ENCODE data around the gene ACTN2. TPM values are rescaled to one million over a fixed set of nuclear protein-coding genes. Genes with fewer than 3 reads are reported as not detected.

The ACTN2 gene
- total RNA-seq, 1 experiment from 2014 or later, result 0.07 TPM

DNA sequence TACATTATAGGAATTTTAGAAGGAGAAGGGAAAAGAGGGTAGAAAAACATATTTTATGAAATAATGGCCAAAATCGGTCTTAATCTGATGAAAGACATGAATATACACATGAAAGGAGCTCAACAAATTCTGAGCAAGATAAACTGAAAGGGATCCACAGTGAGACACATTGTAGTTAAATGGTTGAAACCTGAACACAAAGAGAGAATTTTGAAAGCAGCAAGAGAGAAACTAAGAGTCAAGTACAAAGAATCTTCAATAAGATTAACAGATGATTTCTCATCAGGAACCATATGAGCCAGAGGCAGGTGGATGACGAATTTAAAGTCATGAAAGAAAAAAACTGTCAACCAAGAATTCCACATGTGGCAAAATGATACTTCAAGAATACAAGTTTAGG lies 93.0 kb downstream of the ACTN2 start:
- DNase-seq, result no peak
- H3K4me3 ChIP-seq, result no peak overlapping the region

DNA sequence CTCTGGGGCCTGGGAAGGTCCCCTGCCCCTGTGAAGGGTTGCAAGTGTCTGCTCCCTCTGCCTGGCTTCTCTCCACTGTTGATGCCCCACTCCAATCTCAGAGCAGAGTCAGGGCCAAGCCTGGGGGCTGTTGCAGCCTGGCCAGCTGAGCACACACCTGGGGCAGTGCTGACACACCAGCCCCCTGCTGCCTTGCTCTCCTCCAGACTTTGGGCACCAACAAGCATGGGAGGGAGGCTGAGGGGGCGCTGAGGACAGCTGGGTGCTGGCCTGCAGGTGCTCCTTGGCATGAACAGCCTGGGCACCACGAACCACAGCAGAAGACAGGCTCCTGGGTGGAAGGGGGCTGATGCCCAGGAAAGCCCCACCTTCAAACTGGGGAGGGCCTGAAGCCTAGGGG lies 99.2 kb downstream of the ACTN2 start:
- Histone ChIP-seq H3K4me3 (no peak overlapping the region), H3K9me3 (no peaks in the 10 kb centered on the region), H3K36me3 (no peaks in the 10 kb centered on the region), H3K27me3 (no peaks in the 10 kb centered on the region; the same call in 1 of the 2 replicates)
- no peak for DNase-seq

More for the DNA sequence above, 93.0 kb downstream of the ACTN2 start:
- peaks cover 13% of the 10 kb centered on the region for H3K9me3 ChIP-seq
- H3K27me3 ChIP-seq, result no peaks in the 10 kb centered on the region; the same call in 1 of the 2 replicates
- no peaks in the 10 kb centered on the region for H3K36me3 ChIP-seq

DNA sequence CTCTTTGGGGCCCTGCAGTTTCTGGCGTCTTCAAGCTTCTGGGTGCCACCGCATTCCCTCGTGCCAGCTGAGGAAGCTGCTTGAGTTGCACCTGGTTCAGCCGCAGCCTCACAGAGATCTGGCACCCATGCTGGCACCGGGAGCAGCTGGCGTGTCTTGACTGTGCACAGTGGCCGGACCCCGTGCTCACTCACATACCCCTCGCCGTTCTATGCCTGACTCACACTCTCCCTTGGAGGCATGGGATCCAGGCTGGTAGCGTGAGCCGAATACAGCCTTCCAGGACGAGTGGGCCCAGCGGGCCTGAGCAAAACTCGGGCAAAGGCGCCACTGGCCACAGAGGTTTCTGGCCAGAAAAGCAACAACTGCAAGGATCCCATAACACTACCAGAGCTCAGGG lies 100.2 kb downstream of the ACTN2 start:
- no peak for DNase-seq
- no peaks in the 10 kb centered on the region for H3K36me3 ChIP-seq
- H3K27me3 ChIP-seq, result no peaks in the 10 kb centered on the region
- H3K9me3 ChIP-seq, result no peaks in the 10 kb centered on the region
- no peak overlapping the region for H3K4me3 ChIP-seq

DNA sequence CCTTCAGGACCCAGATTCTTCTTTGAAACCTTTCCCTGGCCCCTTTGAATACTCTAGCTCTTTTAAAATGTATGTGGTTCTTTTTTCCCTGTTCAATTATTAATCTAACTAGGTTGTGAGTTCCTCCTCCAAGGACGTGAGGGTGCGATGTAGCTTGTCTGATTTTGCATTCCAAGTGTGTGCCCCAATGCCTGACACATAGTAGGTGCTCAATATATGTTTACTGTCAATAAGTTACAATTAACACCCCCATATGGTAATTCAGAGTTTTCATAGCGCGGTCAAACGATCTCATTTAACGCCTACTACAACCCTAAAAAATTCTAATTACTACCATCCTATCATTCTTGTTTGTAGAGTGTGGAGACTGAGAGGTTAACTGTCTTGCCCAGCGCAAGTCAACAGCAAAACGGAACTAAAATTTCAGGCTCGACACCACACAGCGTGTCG lies 108.3 kb downstream of the ACTN2 start:
- H3K27me3 ChIP-seq, result no peaks in the 10 kb centered on the region
- DNase-seq, result no peak

DNA sequence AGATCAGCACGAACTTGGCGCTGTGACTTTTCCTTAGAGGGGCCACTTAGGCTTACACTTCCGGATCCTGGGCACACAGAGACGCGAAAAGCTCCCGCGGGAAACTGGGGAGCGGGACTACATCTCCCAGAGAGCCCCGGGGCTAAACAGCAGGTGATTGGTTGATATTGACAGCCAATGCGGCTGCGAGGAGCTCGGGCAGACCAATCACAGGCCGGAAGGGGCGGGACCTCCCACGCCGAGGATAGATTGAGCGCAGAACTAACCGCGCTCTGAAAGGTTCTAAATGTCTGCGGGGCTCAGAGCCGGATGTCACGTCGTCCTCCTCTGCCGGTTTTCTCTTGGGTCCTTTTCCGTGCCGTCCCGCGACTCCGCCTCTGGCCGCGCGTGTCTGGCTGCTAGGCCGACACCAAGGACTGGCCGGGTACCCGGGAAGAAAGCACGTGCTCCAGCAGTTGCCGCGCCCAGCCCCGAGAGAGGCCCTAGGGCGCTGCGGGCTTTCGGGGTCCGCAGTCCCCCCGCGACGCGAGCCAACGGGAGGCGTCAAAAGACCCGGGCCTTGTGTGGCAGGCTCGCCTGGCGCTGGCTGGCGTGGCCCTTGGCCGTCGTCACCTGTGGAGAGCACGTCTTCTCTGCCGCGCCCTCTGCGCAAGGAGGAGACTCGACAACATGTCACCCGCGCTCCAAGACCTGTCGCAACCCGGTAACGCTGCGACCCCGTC lies 108.9 kb downstream of the ACTN2 start, which contains the start of gene MTR:
TSS of gene MTR (plus strand) at position 258 of the 722 bp plus-strand sequence. CDS start at position 670, 412 bp downstream.
- H3K4me3 ChIP-seq, result peak within 1 kb of the TSS; percentile 93
- DNase-seq, result peak; percentile 99
- H3K9me3 ChIP-seq, result no peaks in the 10 kb centered on the region
- peaks cover 3% of the 10 kb centered on the region; the same call in 1 of the 2 replicates for H3K36me3 ChIP-seq
- H3K27me3 ChIP-seq, result no peaks in the 10 kb centered on the region

More for the DNA sequence above, 108.3 kb downstream of the ACTN2 start:
- Histone ChIP-seq H3K4me3 (peak overlapping the region; percentile 93), H3K9me3 (no peaks in the 10 kb centered on the region), H3K36me3 (peaks cover 3% of the 10 kb centered on the region; the same call in 1 of the 2 replicates)

DNA sequence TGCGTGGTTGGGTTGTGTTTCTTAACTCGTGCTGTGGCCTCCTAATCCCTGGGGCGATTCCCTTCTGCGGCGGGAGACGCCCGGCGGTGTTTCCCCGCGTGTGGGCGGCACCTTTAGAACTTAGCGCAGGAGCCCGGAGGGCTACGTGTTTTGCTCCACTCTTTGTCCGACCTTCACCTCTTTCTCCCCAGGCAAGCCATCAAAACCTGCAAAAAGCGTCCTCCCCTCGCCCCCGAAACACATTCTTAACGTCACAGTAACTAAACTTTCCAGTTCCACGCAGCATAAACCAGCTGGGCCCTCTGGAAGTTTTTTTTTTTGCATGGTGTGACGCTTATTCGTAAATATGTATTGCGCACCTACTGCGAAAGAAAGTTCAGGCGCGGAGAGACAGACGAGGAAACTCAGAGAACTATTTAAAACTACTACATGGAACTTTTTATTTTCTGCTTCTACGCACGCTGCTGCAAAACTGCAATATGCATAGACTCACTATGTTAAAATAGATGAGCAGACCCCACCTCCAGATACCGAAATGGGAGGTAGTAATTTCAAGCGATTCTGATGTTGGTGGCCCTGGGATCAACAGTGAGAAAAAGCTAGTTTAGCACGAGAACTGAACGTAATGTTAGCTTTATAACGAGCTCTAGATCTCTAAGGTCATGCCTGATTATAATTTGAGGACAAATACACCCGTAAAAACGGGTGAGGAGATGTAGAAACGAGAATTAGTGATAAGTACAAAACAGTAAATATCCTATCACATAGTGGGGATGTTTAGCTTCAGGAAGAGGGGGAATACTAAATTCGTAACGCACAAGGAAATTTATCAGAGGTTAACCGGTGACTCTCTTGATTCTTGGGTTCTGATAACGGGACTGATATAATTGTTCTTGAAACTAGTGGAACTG lies 109.7 kb downstream of the ACTN2 start:
- no peaks in the 10 kb centered on the region for H3K27me3 ChIP-seq
- peak; percentile 50 for DNase-seq
- no peaks in the 10 kb centered on the region for H3K9me3 ChIP-seq
- peaks cover 3% of the 10 kb centered on the region for H3K36me3 ChIP-seq
- H3K4me3 ChIP-seq, result peak overlapping the region; percentile 93

DNA sequence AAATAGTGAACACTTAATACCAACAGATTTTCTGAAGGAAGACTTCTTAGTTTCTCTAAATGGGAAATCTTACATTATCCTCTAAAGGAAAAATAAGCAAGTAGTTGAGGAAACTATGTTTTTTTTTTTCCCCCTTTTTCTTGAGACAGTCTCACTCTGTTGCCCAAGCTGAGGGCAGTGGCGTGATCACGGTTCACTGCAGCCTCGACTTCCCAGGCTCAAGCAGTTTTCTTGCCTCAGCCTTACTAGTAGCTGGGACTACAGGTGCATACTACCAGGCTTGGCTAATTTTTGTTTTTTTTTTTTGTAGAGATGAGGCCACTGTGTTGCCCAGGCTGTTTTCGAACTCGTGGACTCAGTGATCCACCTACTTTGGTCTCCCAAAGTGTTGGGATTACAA lies 112.7 kb downstream of the ACTN2 start:
- Histone ChIP-seq H3K9me3 (no peaks in the 10 kb centered on the region), H3K4me3 (no peak overlapping the region), H3K27me3 (no peaks in the 10 kb centered on the region), H3K36me3 (peaks cover 15% of the 10 kb centered on the region)
- DNase-seq, result no peak

DNA sequence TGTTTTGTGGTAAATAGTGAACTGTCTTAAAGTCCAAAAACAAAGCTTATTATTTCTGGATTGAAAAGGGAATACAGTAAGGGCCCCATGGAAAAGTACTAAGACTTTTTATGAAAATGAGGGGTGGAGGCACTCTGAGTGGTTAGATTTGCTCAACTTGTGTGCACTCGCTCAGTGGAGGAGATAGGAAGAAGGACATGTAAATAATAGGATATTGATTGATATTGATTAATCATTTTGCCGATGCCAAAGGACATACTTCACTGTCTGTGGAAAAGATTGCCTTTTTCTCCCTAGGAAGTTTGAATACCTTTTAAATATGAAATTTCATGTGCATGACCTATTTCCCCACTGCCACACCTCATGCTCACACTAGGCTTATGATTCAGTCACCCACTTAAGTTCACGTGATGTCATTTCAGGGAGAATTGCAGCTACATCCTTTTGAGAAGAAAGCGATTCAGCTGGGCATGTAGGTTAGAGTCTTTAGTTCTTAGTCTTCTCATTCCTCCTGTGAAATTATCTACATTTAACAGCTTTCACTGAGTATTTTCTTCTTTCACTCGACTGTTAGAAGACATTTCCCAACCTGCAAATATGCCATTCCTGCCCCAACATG lies 113.8 kb downstream of the ACTN2 start:
- Histone ChIP-seq H3K27me3 (no peaks in the 10 kb centered on the region), H3K4me3 (no peak overlapping the region), H3K9me3 (no peaks in the 10 kb centered on the region), H3K36me3 (peaks cover 15% of the 10 kb centered on the region)
- DNase-seq, result no peak

DNA sequence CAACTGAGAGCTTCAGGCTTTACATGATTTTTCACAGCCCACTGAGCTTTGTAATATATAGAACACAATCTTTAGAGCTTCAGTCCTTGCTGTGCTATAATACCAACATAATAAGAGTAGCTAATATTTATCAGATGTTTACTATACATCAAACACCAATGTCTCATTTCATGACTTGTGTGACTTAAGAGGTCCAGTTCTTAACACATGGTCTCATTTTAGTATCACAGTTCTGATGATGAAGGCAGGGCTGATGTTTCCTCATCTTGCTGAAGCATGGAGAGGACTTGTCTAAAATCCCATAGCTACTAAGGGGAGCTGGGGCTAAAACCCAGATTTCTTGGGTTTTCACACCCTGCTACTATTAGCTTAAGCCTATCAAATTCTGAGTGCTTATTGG lies 114.3 kb downstream of the ACTN2 start:
- DNase-seq, result no peak
- no peaks in the 10 kb centered on the region for H3K9me3 ChIP-seq
- no peaks in the 10 kb centered on the region for H3K27me3 ChIP-seq
- H3K4me3 ChIP-seq, result no peak overlapping the region
- H3K36me3 ChIP-seq, result peaks cover 15% of the 10 kb centered on the region

DNA sequence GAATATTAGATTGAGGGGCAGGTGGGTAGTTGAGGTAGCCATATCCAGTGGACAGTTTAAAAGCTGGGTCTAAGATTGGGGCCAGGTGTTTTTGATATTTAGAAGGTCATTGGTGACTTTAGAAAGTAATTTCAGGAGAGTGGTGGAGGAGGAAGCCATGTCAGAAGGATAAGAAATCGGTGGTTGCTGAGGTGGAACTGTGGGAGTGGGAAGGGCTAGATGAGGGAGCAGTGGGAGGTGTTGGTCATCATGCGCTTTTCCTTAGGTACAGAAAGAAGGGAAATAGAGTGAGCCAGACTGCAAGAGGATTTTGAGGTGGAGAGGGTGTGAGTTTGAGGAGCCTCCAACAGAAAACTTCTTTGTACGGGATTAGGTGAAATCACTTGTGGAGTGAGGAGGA lies 116.0 kb downstream of the ACTN2 start:
- Histone ChIP-seq H3K27me3 (no peaks in the 10 kb centered on the region), H3K4me3 (no peak overlapping the region), H3K36me3 (peaks cover 30% of the 10 kb centered on the region), H3K9me3 (no peaks in the 10 kb centered on the region)
- no peak for DNase-seq

DNA sequence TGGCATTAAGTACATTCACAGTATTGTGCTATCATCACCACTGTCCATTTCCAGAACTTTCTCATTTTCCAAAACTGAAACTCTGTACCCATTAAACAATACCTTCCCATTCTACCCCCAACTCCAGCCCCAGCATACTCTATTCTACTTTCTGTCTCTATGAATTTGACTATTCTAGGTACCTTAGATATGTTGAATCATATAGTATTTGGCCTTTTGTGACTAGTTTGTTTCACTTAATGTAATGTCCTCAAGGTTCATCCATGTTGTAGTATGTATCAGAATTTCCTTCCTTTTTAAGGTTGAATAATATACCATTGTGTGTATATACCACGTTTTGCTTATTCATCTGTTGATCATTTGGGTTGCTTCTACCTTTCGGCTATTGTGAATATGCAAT lies 120.3 kb downstream of the ACTN2 start:
- Histone ChIP-seq H3K4me3 (no peak overlapping the region), H3K36me3 (peaks cover 57% of the 10 kb centered on the region), H3K27me3 (no peaks in the 10 kb centered on the region), H3K9me3 (no peaks in the 10 kb centered on the region)
- no peak for DNase-seq

DNA sequence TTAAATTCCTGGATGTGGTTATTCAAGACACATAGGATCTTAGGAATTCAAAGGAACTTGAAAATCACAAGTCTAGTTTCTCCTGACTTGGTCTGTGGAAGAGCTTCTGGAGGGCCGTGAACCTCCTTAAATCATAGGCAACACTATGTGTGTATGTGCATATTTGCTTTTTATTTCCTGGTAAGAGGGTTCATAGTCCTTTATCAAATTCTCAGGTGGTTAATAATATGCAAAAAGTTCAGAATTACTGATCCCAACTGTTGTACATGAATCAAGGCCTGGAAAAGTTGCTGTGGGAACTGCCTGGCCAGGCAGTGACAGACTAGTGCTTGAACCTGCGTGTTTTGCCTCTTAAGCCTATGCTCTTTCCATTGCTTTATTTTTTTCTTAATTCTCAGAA lies 121.7 kb downstream of the ACTN2 start:
- Histone ChIP-seq H3K36me3 (peaks cover 67% of the 10 kb centered on the region), H3K9me3 (no peaks in the 10 kb centered on the region), H3K27me3 (no peaks in the 10 kb centered on the region), H3K4me3 (no peak overlapping the region)
- DNase-seq, result no peak

DNA sequence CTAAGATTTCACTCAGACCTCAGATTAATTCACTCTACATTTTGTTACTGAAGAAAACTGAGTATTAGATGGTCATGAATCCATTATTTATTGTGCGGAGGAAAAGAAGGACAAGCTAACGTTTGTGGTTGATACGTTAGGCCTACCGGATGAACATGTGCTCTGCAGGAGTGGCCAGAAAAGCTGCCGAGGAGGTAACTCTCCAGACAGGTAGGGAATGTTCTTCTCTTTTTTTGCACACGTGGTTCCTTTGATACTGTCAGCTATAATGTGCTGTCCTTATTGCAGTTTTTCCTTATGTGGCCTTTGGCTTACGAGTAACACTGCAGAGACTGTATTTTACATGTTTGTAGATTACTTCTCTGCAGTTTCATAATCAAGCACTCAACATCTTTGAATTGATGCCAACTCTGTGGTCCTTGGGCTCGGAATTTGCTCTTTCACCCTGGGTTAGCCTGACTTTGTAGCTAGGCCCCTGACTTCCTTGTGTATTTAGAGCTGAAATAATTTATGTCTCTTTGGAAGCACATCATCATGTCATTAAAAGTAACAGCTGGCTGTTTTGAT lies 122.3 kb downstream of the ACTN2 start:
- DNase-seq, result no peak
- peaks cover 67% of the 10 kb centered on the region for H3K36me3 ChIP-seq
- no peaks in the 10 kb centered on the region for H3K9me3 ChIP-seq

DNA sequence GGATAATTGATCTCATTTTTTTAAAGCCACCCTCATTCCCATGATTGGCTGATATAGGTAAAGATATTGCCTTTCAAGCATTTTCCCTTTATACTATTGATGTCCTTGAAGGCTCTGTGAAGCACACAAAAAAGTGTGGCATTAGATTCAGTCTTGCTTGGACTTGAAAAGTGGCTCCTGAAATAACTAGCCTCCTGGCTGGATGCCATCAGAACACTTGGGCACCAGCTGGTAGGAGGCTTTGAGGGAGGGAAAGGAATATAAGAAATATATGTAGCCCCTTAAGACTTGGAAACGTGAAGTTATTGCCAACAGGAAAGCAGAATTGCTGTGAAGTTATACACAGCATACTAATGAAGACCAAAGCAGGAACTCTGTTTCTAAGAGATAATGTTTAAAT lies 122.8 kb downstream of the ACTN2 start:
- DNase-seq, result no peak
- no peaks in the 10 kb centered on the region for H3K27me3 ChIP-seq
- H3K9me3 ChIP-seq, result no peaks in the 10 kb centered on the region
- peaks cover 65% of the 10 kb centered on the region for H3K36me3 ChIP-seq
- H3K4me3 ChIP-seq, result no peak overlapping the region

More for the DNA sequence above, 122.3 kb downstream of the ACTN2 start:
- H3K27me3 ChIP-seq, result no peaks in the 10 kb centered on the region
- no peak overlapping the region for H3K4me3 ChIP-seq

DNA sequence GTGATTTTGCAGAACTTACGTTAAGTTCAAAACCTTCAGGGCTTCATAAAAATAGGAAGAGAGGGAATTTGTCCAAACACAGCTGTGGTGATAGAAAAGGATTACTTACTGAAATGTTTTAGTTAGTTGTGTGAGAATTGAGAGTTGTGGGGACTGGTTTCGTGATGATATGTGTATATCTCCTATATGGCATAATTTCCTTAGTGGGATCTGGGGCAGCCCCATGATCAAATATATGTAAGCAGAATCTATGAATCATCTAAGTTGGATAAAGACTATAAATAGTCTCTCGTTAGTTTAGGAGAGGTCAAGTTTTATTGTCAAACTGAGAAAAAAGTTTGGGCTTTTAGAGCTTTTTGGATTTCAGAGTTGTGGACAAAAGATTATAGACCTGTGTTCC lies 123.7 kb downstream of the ACTN2 start:
- DNase-seq, result no peak
- Histone ChIP-seq H3K4me3 (no peak overlapping the region), H3K36me3 (peaks cover 65% of the 10 kb centered on the region), H3K9me3 (no peaks in the 10 kb centered on the region), H3K27me3 (no peaks in the 10 kb centered on the region)

DNA sequence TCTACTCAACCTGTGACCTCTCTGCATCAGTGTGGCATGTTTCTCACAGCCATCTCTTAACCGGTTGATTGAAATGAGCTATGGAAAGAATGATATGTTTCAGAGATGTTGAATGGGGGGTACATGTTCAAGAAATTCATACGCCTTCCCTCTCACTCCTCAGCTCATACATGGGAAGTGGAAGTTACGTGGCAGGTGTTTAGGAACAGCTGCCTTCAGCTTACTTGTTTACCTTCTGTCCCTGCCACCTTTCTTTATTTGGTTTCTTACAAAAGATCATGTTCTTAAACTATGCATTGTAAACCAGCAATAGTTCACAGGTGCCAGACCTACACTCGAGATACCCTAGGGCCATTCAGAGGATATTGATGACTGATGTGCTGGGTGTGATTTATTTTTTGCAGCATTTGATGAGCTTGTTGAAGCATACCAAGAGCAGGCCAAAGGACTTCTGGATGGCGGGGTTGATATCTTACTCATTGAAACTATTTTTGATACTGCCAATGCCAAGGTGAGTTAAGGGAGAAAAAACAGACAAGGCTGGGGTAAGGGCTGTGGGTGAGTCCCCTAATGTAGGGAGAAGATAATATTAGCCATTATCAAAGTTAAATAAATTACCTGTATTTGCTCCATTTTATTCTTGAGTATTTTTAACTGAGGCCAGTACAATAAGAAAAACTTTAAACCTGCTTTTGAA lies 126.2 kb downstream of the ACTN2 start:
- Histone ChIP-seq H3K27me3 (no peaks in the 10 kb centered on the region), H3K4me3 (no peak overlapping the region), H3K36me3 (peaks cover 59% of the 10 kb centered on the region), H3K9me3 (no peaks in the 10 kb centered on the region)
- DNase-seq, result no peak

Data from MG63 (cell line).